A549 treated with Mapracorat at 1 μM for 4 hours (cell line): ENCODE data around the gene EEIG2. TPM values are rescaled to one million over a fixed set of nuclear protein-coding genes. Genes with fewer than 3 reads are reported as not detected.

Experiments used
- total RNA-seq: library from RNA; stranded (reverse); fragments of 200-300 nt; extraction: Qiagen RNA extraction; gene quantifications from 5 replicates; pipeline ENCODE4 v1.2.3, GENCODE V29; 2022

The EEIG2 gene
- total RNA-seq, result 4.3 to 5.4 TPM (median 5.3 TPM) in 5 replicates

GRCh38 chr1:108559215-108560186 is at the start of gene EEIG2:
EEIG2 (plus strand) TSS chr1:108560100; CDS start chr1:108560429, 329 bp downstream.

Other genes starting within 250 kb of the EEIG2 start
- 0.15 TPM in 1 of 5 replicates, not detected in the others for gene NBPF6, start 109.8 kb upstream of the EEIG2 start, total RNA-seq
- 3.9 to 5.3 TPM (median 4.3 TPM) in 5 replicates for gene HENMT1, start 101.0 kb downstream of the EEIG2 start, total RNA-seq
- 19.5 to 22.0 TPM (median 21.6 TPM) in 5 replicates for gene PRPF38B, start 132.2 kb downstream of the EEIG2 start, total RNA-seq
- gene FNDC7, start 152.8 kb downstream of the EEIG2 start, total RNA-seq, result 0.06 TPM in 1 of 5 replicates, not detected in the others
- gene STXBP3, start 186.6 kb downstream of the EEIG2 start, total RNA-seq, result 17.3 to 24.7 TPM (median 20.4 TPM) in 5 replicates